Fibroblast of lung (primary cell): ENCODE results near the gene RPLP2. TPM values are rescaled to one million over a fixed set of nuclear protein-coding genes. Genes with fewer than 3 reads are reported as not detected.

Experiments used
- DNase-seq, 2 donors: peaks; one replicate each; pipeline versions ENCODE4 v3.0.0 to v3.0.0-alpha.2; 2010; ENCODE audit warnings: low read depth in 2 of 2
- H2AFZ ChIP-seq: 2 replicates; pipeline ENCODE4 v1.5.1; 2012; ENCODE audit warnings: low read length, control low read depth, inconsistent platforms
- H3K27ac ChIP-seq: 2 replicates; pipeline ENCODE4 v1.5.1; 2011; ENCODE audit warnings: low read length, control low read depth; ENCODE audit not compliant: insufficient read depth
- H3K27me3 ChIP-seq: 2 replicates; pipeline ENCODE4 v1.5.1; 2011; ENCODE audit warnings: mild to moderate bottlenecking, low read length; ENCODE audit not compliant: control insufficient read depth, insufficient read depth
- H3K36me3 ChIP-seq: 2 replicates; pipeline ENCODE4 v1.5.1; 2011; ENCODE audit warnings: low read length; ENCODE audit not compliant: control insufficient read depth, insufficient read depth
- H3K4me1 ChIP-seq: 2 replicates; pipeline ENCODE4 v1.5.1; 2011; ENCODE audit warnings: low read length; ENCODE audit not compliant: control insufficient read depth, insufficient read depth; ENCODE audit errors: extremely low read depth
- H3K4me2 ChIP-seq: 2 replicates; pipeline ENCODE4 v1.5.1; 2011; ENCODE audit warnings: low read length, control low read depth; ENCODE audit not compliant: insufficient read depth; ENCODE audit errors: extremely low read depth
- H3K4me3 ChIP-seq, 4 experiments: fragments of 200-600 bp in 1 of 4; sonication (generic) in 1 of 4; replicated peaks in 1 of 4; 2 replicates each; pipeline ENCODE4 v1.5.1; 2011 to 2016; ENCODE audit warnings: low read length in 4 of 4, low read depth in 3 of 4, mild to moderate bottlenecking in 3 of 4, control low read depth in 2 of 4, inconsistent platforms in 1 of 4, mixed read lengths in 1 of 4; ENCODE audit not compliant: insufficient read depth in 1 of 4; ENCODE audit errors: control extremely low read depth in 1 of 4
- H3K79me2 ChIP-seq: 2 replicates; pipeline ENCODE4 v1.5.1; 2012; ENCODE audit warnings: mild to moderate bottlenecking, low read length, inconsistent platforms; ENCODE audit not compliant: control insufficient read depth, insufficient read depth
- H3K9ac ChIP-seq: 2 replicates; pipeline ENCODE4 v1.5.1; 2011; ENCODE audit warnings: mild to moderate bottlenecking, low read length, control low read depth; ENCODE audit not compliant: insufficient read depth
- H3K9me3 ChIP-seq: 2 replicates; pipeline ENCODE4 v1.5.1; 2012; ENCODE audit warnings: low read depth, low read length; ENCODE audit not compliant: control insufficient read depth, insufficient read depth
- H4K20me1 ChIP-seq: 2 replicates; pipeline ENCODE4 v1.5.1; 2011; ENCODE audit warnings: low read length; ENCODE audit not compliant: control insufficient read depth, insufficient read depth; ENCODE audit errors: extremely low read depth
- CTCF ChIP-seq, 2 donors: IDR thresholded peaks in 1 of 2; conservative IDR thresholded peaks in 1 of 2; 1 replicate in 1 of 2; 2 replicates in 1 of 2; pipeline ENCODE4 v1.5.1; 2011 to 2012; ENCODE audit warnings: low read length in 2 of 2, control low read depth in 1 of 2, inconsistent platforms in 1 of 2, low read depth in 1 of 2, mild to moderate bottlenecking in 1 of 2
- EZH2 ChIP-seq: IDR thresholded peaks from 2 replicates; pipeline ENCODE4 v1.5.1; 2012; ENCODE audit warnings: low read length, control low read depth, mild to moderate bottlenecking; ENCODE audit errors: missing control alignments
- polyA plus RNA-seq, 2 donors: library from polyadenylated mRNA; depleted of rRNA in 1 of 2; stranded (reverse) in 1 of 2; unstranded in 1 of 2; fragments of >200 nt; gene quantifications; 2 replicates each; pipeline ENCODE4 v1.2.1, GENCODE V29; 2011 to 2012; ENCODE audit warnings: missing spikeins in 1 of 2
- total RNA-seq: library from RNA; depleted of rRNA; stranded (reverse); fragments of >200 nt; gene quantifications from 2 replicates; pipeline ENCODE4 v1.2.1, GENCODE V29; 2014

Gene RPLP2
- total and polyA plus RNA-seq, 2 donors (not counting 1 experiment from before 2014, with no cell fraction given) = 294 to 741 TPM

GRCh38 chr11:782264-783174 lies 27.2 kb upstream of the RPLP2 start:
- no peak for DNase-seq
- Histone ChIP-seq H3K4me1 (peaks cover 4% of the 10 kb centered on the region), H3K9ac (no peak overlapping the region), H3K27ac (no peak overlapping the region), H3K79me2 (peaks cover 13% of the 10 kb centered on the region), H4K20me1 (no peaks in the 10 kb centered on the region), H3K27me3 (no peaks in the 10 kb centered on the region), H3K4me2 (peak overlapping the region; percentile 76), H3K4me3 (no peak overlapping the region), H3K9me3 (no peaks in the 10 kb centered on the region), H2AFZ (no peak overlapping the region), H3K36me3 (peaks cover 8% of the 10 kb centered on the region)
- TF ChIP-seq CTCF (conservative IDR thresholded peaks at IDR 0.05 in 1 of 2, IDR thresholded peaks at IDR 0.05 in 1 of 2; ENCODE audit: low read depth in 1 of 2, low read length in 2 of 2) = no peak
- no peak for TF ChIP-seq EZH2

- TF ChIP-seq EZH2 (no peak), CTCF (conservative IDR thresholded peaks at IDR 0.05 in 1 of 2, IDR thresholded peaks at IDR 0.05 in 1 of 2; ENCODE audit: low read depth in 1 of 2, low read length in 2 of 2) (peak; percentile 75 to 91)
- Histone ChIP-seq H3K27me3 (no peaks in the 10 kb centered on the region), H3K4me2 (peak overlapping the region; percentile 76), H3K27ac (peak overlapping the region; percentile 51), H3K4me3 (peak overlapping the region in 1 of 4 experiments; percentile 27), H3K4me1 (peaks cover 4% of the 10 kb centered on the region), H2AFZ (no peak overlapping the region), H3K9ac (no peak overlapping the region), H4K20me1 (no peaks in the 10 kb centered on the region), H3K36me3 (peaks cover 8% of the 10 kb centered on the region), H3K9me3 (no peaks in the 10 kb centered on the region), H3K79me2 (peaks cover 4% of the 10 kb centered on the region)
- peak; percentile 81 to 91 for DNase-seq
Observed at GRCh38 chr11:783581-784015, 26.2 kb upstream of the RPLP2 start.

- H3K4me1 ChIP-seq = peaks cover 4% of the 10 kb centered on the region
- H3K27ac ChIP-seq = no peak overlapping the region
- no peaks in the 10 kb centered on the region for H3K27me3 ChIP-seq
- no peak overlapping the region for H3K4me3 ChIP-seq
- peaks cover 3% of the 10 kb centered on the region for H3K36me3 ChIP-seq
- H4K20me1 ChIP-seq = no peaks in the 10 kb centered on the region
- H3K9me3 ChIP-seq = no peaks in the 10 kb centered on the region
- H2AFZ ChIP-seq = no peak overlapping the region
- no peak for DNase-seq
- no peak overlapping the region for H3K9ac ChIP-seq
- no peak overlapping the region for H3K4me2 ChIP-seq
- TF ChIP-seq CTCF (conservative IDR thresholded peaks at IDR 0.05 in 1 of 2, IDR thresholded peaks at IDR 0.05 in 1 of 2; ENCODE audit: low read depth in 1 of 2, low read length in 2 of 2) = no peak
- TF ChIP-seq EZH2 = no peak
- no peaks in the 10 kb centered on the region for H3K79me2 ChIP-seq
Observed at GRCh38 chr11:786235-787083, 23.3 kb upstream of the RPLP2 start.
